Stimulated activated CD8-positive, alpha-beta memory T cell treated with anti-CD3 and anti-CD28 coated beads, Interleukin-4, amount 100 ng/mL, for 1 hour (primary cell): ENCODE measurements around the gene ATXN10.
"Not testable (repeated sequence)": the region's sequence is repeated elsewhere in the genome, so short reads cannot be mapped to it uniquely, and the experiment has no call there.

Experiments used
- DNase-seq, 2 donors: peaks; one replicate each; pipeline ENCODE4 v3.0.0-alpha.2; 2020; ENCODE audit warnings: low read depth in 2 of 2, low spot score in 1 of 2

ATXN10 gene

GRCh38 chr22:45671783-45672563, at the start of gene ATXN10:
Gene ATXN10, plus strand, starts transcription at chr22:45671834. Its CDS starts 230 bp downstream, at chr22:45672064.
- peak; percentile 6 to 24 for DNase-seq

- DNase-seq, result no peak
These were observed 49.6 kb upstream of the ATXN10 start for GRCh38 chr22:45621836-45622600.

GRCh38 chr22:45623464-45624145, 48.0 kb upstream of the ATXN10 start:
- not testable (repeated sequence) for DNase-seq

GRCh38 chr22:45626198-45626651, 45.4 kb upstream of the ATXN10 start:
- DNase-seq, result no peak

GRCh38 chr22:45627489-45628233, 44.0 kb upstream of the ATXN10 start:
- no peak for DNase-seq

GRCh38 chr22:45628515-45628914, 43.1 kb upstream of the ATXN10 start:
- DNase-seq, result no peak

- no peak for DNase-seq
These were observed 42.1 kb upstream of the ATXN10 start for GRCh38 chr22:45629469-45630089.

- no peak for DNase-seq
These were observed 41.2 kb upstream of the ATXN10 start for GRCh38 chr22:45630436-45630835.

GRCh38 chr22:45631140-45631840, 40.3 kb upstream of the ATXN10 start:
- DNase-seq, result no peak

- DNase-seq, result no peak
These were observed 39.8 kb upstream of the ATXN10 start for GRCh38 chr22:45631841-45632238.

GRCh38 chr22:45632791-45633515, 38.7 kb upstream of the ATXN10 start:
- DNase-seq, result no peak

GRCh38 chr22:45636683-45637082, 35.0 kb upstream of the ATXN10 start:
- no peak for DNase-seq

GRCh38 chr22:45638197-45638596, 33.4 kb upstream of the ATXN10 start:
- no peak for DNase-seq

GRCh38 chr22:45638834-45639746, 32.5 kb upstream of the ATXN10 start:
- no peak for DNase-seq

GRCh38 chr22:45639747-45640102, 31.9 kb upstream of the ATXN10 start:
- DNase-seq, result no peak

- no peak for DNase-seq
These were observed 31.2 kb upstream of the ATXN10 start for GRCh38 chr22:45640291-45640940.

- no peak for DNase-seq
These were observed 30.6 kb upstream of the ATXN10 start for GRCh38 chr22:45640941-45641621.
